ENCODE measurements around the gene GDPD2.

- TF ChIP-seq, protein P1, sequence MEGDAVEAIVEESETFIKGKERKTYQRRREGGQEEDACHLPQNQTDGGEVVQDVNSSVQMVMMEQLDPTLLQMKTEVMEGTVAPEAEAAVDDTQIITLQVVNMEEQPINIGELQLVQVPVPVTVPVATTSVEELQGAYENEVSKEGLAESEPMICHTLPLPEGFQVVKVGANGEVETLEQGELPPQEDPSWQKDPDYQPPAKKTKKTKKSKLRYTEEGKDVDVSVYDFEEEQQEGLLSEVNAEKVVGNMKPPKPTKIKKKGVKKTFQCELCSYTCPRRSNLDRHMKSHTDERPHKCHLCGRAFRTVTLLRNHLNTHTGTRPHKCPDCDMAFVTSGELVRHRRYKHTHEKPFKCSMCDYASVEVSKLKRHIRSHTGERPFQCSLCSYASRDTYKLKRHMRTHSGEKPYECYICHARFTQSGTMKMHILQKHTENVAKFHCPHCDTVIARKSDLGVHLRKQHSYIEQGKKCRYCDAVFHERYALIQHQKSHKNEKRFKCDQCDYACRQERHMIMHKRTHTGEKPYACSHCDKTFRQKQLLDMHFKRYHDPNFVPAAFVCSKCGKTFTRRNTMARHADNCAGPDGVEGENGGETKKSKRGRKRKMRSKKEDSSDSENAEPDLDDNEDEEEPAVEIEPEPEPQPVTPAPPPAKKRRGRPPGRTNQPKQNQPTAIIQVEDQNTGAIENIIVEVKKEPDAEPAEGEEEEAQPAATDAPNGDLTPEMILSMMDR (IDR thresholded peaks at IDR 0.05), result no peak
- peak; percentile 56 to 59 for TF ChIP-seq POLR2A (IDR thresholded peaks at IDR 0.05)
Observed at GRCh38 chrX:70434352-70434866, 11.3 kb downstream of the GDPD2 start.

All from heart left ventricle (tissue), 13 donors.